MM.1S (cell line): ENCODE results near the gene ARMC12.

Experiments used
- CTCF ChIP-seq: fragments of 300-600 bp; sonication (generic); IDR thresholded peaks from 2 replicates; pipeline ENCODE4 v1.5.1; 2016; ENCODE audit warnings: antibody characterized with exemption, low read length, mixed read lengths
- EZH2 ChIP-seq: fragments of 300-600 bp; sonication (generic); optimal IDR thresholded peaks from 2 replicates; pipeline ENCODE3; 2017; ENCODE audit warnings: low read depth, mild to moderate bottlenecking, antibody characterized with exemption, low read length, mixed read lengths
- EZH2phosphoT487 ChIP-seq: fragments of 300-600 bp; sonication (generic); IDR thresholded peaks from 2 replicates; pipeline ENCODE4 v1.6.1; 2018; ENCODE audit warnings: antibody characterized with exemption, low read length

GRCh38 chr6:35727231-35727934 lies 9.4 kb upstream of the ARMC12 start:
- TF ChIP-seq CTCF: no peak
- TF ChIP-seq EZH2phosphoT487: no peak
- no peak for TF ChIP-seq EZH2
